ENCODE measurements around the gene KLK7. TPM values are rescaled to one million over a fixed set of nuclear protein-coding genes. Genes with fewer than 3 reads are reported as not detected.

KLK7 gene
- total and polyA plus RNA-seq, 4 donors = 0.05 to 0.31 (median 0.14) TPM; not detected in 1

GRCh38 chr19:50963381-50963780 is 20.3 kb downstream of the KLK7 start:
- Histone ChIP-seq H3K4me3 (no peak overlapping the region), H3K4me1 (ENCODE audit: control insufficient read depth in 5 of 5, insufficient read depth in 5 of 5, low read length in 5 of 5) (no peaks in the 10 kb centered on the region), H3K36me3 (ENCODE audit: control insufficient read depth in 4 of 4, insufficient read depth in 4 of 4, low read length in 4 of 4) (no peaks in the 10 kb centered on the region), H3K27me3 (ENCODE audit: control insufficient read depth in 3 of 3, insufficient read depth in 3 of 3, low read length in 2 of 3) (no peaks in the 10 kb centered on the region), H3K9ac (ENCODE audit: insufficient read depth in 1 of 2, low read length in 2 of 2) (no peak overlapping the region), H3K9me3 (ENCODE audit: control insufficient read depth in 4 of 4, insufficient read depth in 3 of 4, low read length in 3 of 4) (peaks cover 0 to 12% (median 0%) of the 10 kb centered on the region in 4 donors), H3K27ac (ENCODE audit: low read depth in 1 of 2, low read length in 1 of 2) (no peak overlapping the region)
- TF ChIP-seq CTCF (IDR thresholded peaks at IDR 0.05; ENCODE audit: control extremely low read depth, extremely low read depth) = no peak
- WGBS, 2 donors = 89 to 91% methylated on average over 6 of the region's 6 CpGs
- ATAC-seq (ENCODE audit: insufficient read depth, low FRiP score) = no peak
- DNase-seq = no peak

- Histone ChIP-seq H3K36me3 (ENCODE audit: control insufficient read depth in 4 of 4, insufficient read depth in 4 of 4, low read length in 4 of 4) (no peaks in the 10 kb centered on the region), H3K27ac (ENCODE audit: low read depth in 1 of 2, low read length in 1 of 2) (no peak overlapping the region), H3K9me3 (ENCODE audit: control insufficient read depth in 4 of 4, insufficient read depth in 3 of 4, low read length in 3 of 4) (peaks cover 0 to 12% (median 0%) of the 10 kb centered on the region in 4 donors), H3K4me1 (ENCODE audit: control insufficient read depth in 5 of 5, insufficient read depth in 5 of 5, low read length in 5 of 5) (no peaks in the 10 kb centered on the region), H3K9ac (ENCODE audit: insufficient read depth in 1 of 2, low read length in 2 of 2) (no peak overlapping the region), H3K27me3 (ENCODE audit: control insufficient read depth in 3 of 3, insufficient read depth in 3 of 3, low read length in 2 of 3) (no peaks in the 10 kb centered on the region), H3K4me3 (no peak overlapping the region)
- DNase-seq (no peak), ATAC-seq (ENCODE audit: insufficient read depth, low FRiP score) (no peak)
- no peak for TF ChIP-seq CTCF (IDR thresholded peaks at IDR 0.05; ENCODE audit: control extremely low read depth, extremely low read depth)
- 95 to 100% methylated on average over 1 of the region's 1 CpG for WGBS, 2 donors
Observed at GRCh38 chr19:50962245-50962644, 21.5 kb downstream of the KLK7 start.

- Histone ChIP-seq H3K4me3 (no peak overlapping the region), H3K36me3 (ENCODE audit: control insufficient read depth in 4 of 4, insufficient read depth in 4 of 4, low read length in 4 of 4) (no peaks in the 10 kb centered on the region), H3K9ac (ENCODE audit: insufficient read depth in 1 of 2, low read length in 2 of 2) (no peak overlapping the region), H3K27ac (ENCODE audit: low read depth in 1 of 2, low read length in 1 of 2) (no peak overlapping the region), H3K9me3 (ENCODE audit: control insufficient read depth in 4 of 4, insufficient read depth in 3 of 4, low read length in 3 of 4) (peaks cover 0 to 12% (median 0%) of the 10 kb centered on the region in 4 donors), H3K4me1 (ENCODE audit: control insufficient read depth in 5 of 5, insufficient read depth in 5 of 5, low read length in 5 of 5) (no peaks in the 10 kb centered on the region), H3K27me3 (ENCODE audit: control insufficient read depth in 3 of 3, insufficient read depth in 3 of 3, low read length in 2 of 3) (no peaks in the 10 kb centered on the region)
- WGBS, 2 donors = 58 to 64% methylated on average over 7 to 8 of the region's 9 CpGs
- peak in 1 of 3 donors; percentile 0 for DNase-seq
- TF ChIP-seq CTCF (IDR thresholded peaks at IDR 0.05; ENCODE audit: control extremely low read depth, extremely low read depth) = no peak
- ATAC-seq (ENCODE audit: insufficient read depth, low FRiP score) = no peak
Observed at GRCh38 chr19:50959731-50960500, 23.8 kb downstream of the KLK7 start.
